Measurements from ENCODE around the gene CLDN8.

DNA sequence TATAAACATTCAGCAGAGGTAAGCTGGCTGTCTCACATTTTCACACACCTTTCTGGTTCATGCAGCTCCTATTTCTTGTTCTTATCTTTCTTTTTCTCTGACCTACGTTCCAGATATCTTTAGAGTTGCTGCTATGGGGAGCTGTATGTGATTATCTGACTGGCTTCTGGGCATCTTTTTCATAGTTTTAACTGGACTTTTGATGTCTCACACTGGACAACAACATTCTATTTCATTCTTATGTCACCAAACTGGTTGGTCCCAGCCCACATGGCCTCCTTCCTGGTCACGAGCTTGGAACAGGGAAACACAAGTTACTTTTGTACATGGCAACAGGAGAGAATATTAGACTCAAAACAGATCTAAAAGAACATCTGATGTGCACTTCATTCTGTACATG is 7.7 kb upstream of the CLDN8 start:
- TF ChIP-seq, protein P1, sequence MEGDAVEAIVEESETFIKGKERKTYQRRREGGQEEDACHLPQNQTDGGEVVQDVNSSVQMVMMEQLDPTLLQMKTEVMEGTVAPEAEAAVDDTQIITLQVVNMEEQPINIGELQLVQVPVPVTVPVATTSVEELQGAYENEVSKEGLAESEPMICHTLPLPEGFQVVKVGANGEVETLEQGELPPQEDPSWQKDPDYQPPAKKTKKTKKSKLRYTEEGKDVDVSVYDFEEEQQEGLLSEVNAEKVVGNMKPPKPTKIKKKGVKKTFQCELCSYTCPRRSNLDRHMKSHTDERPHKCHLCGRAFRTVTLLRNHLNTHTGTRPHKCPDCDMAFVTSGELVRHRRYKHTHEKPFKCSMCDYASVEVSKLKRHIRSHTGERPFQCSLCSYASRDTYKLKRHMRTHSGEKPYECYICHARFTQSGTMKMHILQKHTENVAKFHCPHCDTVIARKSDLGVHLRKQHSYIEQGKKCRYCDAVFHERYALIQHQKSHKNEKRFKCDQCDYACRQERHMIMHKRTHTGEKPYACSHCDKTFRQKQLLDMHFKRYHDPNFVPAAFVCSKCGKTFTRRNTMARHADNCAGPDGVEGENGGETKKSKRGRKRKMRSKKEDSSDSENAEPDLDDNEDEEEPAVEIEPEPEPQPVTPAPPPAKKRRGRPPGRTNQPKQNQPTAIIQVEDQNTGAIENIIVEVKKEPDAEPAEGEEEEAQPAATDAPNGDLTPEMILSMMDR (IDR thresholded peaks at IDR 0.05): no peak
- TF ChIP-seq POLR2A (IDR thresholded peaks at IDR 0.05): no peak
